Measurements from ENCODE around the gene OPN1SW. TPM values are rescaled to one million over a fixed set of nuclear protein-coding genes. Genes with fewer than 3 reads are reported as not detected.

The OPN1SW gene
- total RNA-seq, 3 donors from 2014 or later (not counting 1 experiment from before 2014, with no cell fraction given) = not detected

DNA sequence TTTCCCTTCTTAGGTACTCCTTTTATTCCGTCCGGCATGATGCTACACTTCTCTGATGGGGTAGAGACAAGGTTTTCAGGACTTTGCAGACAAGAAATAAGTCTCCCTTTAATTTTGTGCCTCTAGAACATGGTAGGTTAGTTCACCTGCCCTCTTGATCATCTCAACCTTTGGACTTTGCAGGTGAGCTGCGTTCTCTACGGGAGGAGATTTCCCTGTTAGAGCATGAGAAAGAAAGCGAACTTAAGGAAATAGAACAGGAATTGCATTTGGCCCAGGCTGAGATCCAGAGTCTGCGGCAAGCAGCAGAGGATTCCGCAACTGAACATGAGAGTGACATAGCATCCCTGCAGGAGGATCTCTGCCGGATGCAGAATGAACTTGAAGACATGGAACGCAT is 25.4 kb upstream of the OPN1SW start:
- no peaks in the 10 kb centered on the region for H3K9me3 ChIP-seq (ENCODE audit: control insufficient read depth, insufficient read depth, low read length)
- H3K27me3 ChIP-seq (ENCODE audit: control insufficient read depth, insufficient read depth, low read length) = no peaks in the 10 kb centered on the region
- WGBS (ENCODE audit: insufficient coverage) = 96% methylated on average over 9 of the region's 9 CpGs
- H3K4me1 ChIP-seq (ENCODE audit: control insufficient read depth, insufficient read depth, low read length) = no peaks in the 10 kb centered on the region
- H3K4me3 Mint-ChIP-seq = no peak overlapping the region
- H3K4me3 ChIP-seq (ENCODE audit: low read length) = no peak overlapping the region
- H3K9me3 Mint-ChIP-seq = no peaks in the 10 kb centered on the region
- H3K27me3 Mint-ChIP-seq (ENCODE audit: low read depth in 2 of 2) = no peaks in the 10 kb centered on the region
- H3K27ac ChIP-seq (ENCODE audit: low read length) = no peak overlapping the region
- TF ChIP-seq, protein P1, sequence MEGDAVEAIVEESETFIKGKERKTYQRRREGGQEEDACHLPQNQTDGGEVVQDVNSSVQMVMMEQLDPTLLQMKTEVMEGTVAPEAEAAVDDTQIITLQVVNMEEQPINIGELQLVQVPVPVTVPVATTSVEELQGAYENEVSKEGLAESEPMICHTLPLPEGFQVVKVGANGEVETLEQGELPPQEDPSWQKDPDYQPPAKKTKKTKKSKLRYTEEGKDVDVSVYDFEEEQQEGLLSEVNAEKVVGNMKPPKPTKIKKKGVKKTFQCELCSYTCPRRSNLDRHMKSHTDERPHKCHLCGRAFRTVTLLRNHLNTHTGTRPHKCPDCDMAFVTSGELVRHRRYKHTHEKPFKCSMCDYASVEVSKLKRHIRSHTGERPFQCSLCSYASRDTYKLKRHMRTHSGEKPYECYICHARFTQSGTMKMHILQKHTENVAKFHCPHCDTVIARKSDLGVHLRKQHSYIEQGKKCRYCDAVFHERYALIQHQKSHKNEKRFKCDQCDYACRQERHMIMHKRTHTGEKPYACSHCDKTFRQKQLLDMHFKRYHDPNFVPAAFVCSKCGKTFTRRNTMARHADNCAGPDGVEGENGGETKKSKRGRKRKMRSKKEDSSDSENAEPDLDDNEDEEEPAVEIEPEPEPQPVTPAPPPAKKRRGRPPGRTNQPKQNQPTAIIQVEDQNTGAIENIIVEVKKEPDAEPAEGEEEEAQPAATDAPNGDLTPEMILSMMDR (IDR thresholded peaks at IDR 0.05) = no peak
- no peak overlapping the region for H3K27ac Mint-ChIP-seq
- peaks cover 4% of the 10 kb centered on the region for H3K36me3 ChIP-seq (ENCODE audit: control insufficient read depth, insufficient read depth, low read length)
- ATAC-seq = no peak
- H3K4me1 Mint-ChIP-seq = no peaks in the 10 kb centered on the region
- no peaks in the 10 kb centered on the region for H3K36me3 Mint-ChIP-seq
- no peak for DNase-seq
- intact Hi-C loops (cut with micrococcal nuclease) = no loop called here

DNA sequence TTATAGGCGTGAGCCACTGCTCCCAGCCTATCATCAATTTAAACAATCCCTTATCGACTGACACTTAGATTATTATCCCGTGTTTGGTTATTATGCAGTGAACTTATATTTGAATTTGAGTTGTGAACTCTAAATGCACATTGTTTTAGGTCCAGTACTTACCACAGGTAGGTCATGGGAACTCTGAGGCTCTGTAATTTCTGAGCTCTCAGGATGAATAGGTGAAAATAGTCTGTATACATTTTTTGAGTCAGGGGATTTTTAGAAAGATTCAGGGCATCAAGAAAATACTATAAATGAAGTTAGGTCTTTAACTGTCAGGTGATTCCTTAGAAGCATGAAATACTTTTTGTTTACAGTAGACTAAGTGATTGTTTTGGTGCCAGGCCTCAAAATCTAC is 25.0 kb upstream of the OPN1SW start:
- TF ChIP-seq, protein P1 (IDR thresholded peaks at IDR 0.05) = no peak
- Histone ChIP-seq H3K4me3 (ENCODE audit: low read length) (no peak overlapping the region), H3K9me3 (ENCODE audit: control insufficient read depth, insufficient read depth, low read length) (no peaks in the 10 kb centered on the region), H3K36me3 (ENCODE audit: control insufficient read depth, insufficient read depth, low read length) (peaks cover 4% of the 10 kb centered on the region), H3K4me1 (ENCODE audit: control insufficient read depth, insufficient read depth, low read length) (no peaks in the 10 kb centered on the region), H3K27ac (ENCODE audit: low read length) (no peak overlapping the region), H3K27me3 (ENCODE audit: control insufficient read depth, insufficient read depth, low read length) (no peaks in the 10 kb centered on the region)
- Mint-ChIP-seq H3K27me3 (ENCODE audit: low read depth in 2 of 2) (no peaks in the 10 kb centered on the region), H3K4me1 (no peaks in the 10 kb centered on the region), H3K27ac (no peak overlapping the region), H3K4me3 (no peak overlapping the region), H3K9me3 (no peaks in the 10 kb centered on the region), H3K36me3 (no peaks in the 10 kb centered on the region)
- intact Hi-C loops (cut with micrococcal nuclease) = no loop called here
- DNase-seq (no peak), ATAC-seq (no peak)
- WGBS (ENCODE audit: insufficient coverage) = 100% methylated on average over 1 of the region's 3 CpGs

- H3K4me1 Mint-ChIP-seq = no peaks in the 10 kb centered on the region
- no peaks in the 10 kb centered on the region for H3K9me3 Mint-ChIP-seq
- H3K9me3 ChIP-seq (ENCODE audit: control insufficient read depth, insufficient read depth, low read length) = no peaks in the 10 kb centered on the region
- H3K36me3 Mint-ChIP-seq = no peaks in the 10 kb centered on the region
- H3K36me3 ChIP-seq (ENCODE audit: control insufficient read depth, insufficient read depth, low read length) = peaks cover 4% of the 10 kb centered on the region
- intact Hi-C loops (cut with micrococcal nuclease) = no loop called here
- H3K4me3 ChIP-seq (ENCODE audit: low read length) = no peak overlapping the region
- H3K4me3 Mint-ChIP-seq = no peak overlapping the region
- ATAC-seq (no peak), DNase-seq (no peak)
- WGBS (ENCODE audit: insufficient coverage) = 62% methylated on average over 2 of the region's 2 CpGs
- no peaks in the 10 kb centered on the region for H3K4me1 ChIP-seq (ENCODE audit: control insufficient read depth, insufficient read depth, low read length)
- H3K27me3 ChIP-seq (ENCODE audit: control insufficient read depth, insufficient read depth, low read length) = no peaks in the 10 kb centered on the region
- TF ChIP-seq, protein P1 (IDR thresholded peaks at IDR 0.05) = no peak
- no peak overlapping the region for H3K27ac ChIP-seq (ENCODE audit: low read length)
- no peak overlapping the region for H3K27ac Mint-ChIP-seq
- no peaks in the 10 kb centered on the region for H3K27me3 Mint-ChIP-seq (ENCODE audit: low read depth in 2 of 2)
Measured at GRCh38 chr7:128799451-128799850, 23.9 kb upstream of the OPN1SW start.

DNA sequence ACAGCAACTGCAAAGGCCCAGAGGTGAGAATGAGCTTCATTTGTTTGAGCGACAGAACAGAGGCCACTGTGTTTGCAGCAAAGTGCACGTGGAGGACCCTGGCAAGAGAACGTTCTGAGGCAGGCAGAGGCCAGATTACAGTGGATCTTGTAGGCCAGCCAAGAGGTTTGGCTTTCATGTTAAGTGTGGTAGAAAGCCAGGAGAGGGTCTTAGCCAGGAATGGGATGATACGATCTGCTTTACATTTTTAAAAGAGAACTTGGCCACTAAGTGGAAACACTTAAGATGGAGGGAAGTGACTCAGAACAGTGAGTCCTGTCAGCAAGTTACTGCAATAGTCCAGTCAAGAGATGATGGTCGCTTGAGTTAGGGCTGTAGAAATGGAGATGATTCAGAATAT is 20.7 kb upstream of the OPN1SW start:
- Mint-ChIP-seq H3K4me1 (peaks cover 0 to 7% of the 10 kb centered on the region in 2 donors), H3K27ac (no peak overlapping the region)

More for the DNA sequence above, 20.7 kb upstream of the OPN1SW start:
- Histone ChIP-seq H3K4me3 (ENCODE audit: low read length) (no peak overlapping the region), H3K27me3 (ENCODE audit: control insufficient read depth, insufficient read depth, low read length) (no peaks in the 10 kb centered on the region), H3K4me1 (ENCODE audit: control insufficient read depth, insufficient read depth, low read length) (peaks cover 11% of the 10 kb centered on the region), H3K27ac (ENCODE audit: low read length) (no peak overlapping the region), H3K36me3 (ENCODE audit: control insufficient read depth, insufficient read depth, low read length) (peaks cover 2% of the 10 kb centered on the region), H3K9me3 (ENCODE audit: control insufficient read depth, insufficient read depth, low read length) (no peaks in the 10 kb centered on the region)
- no peak overlapping the region for H3K4me3 Mint-ChIP-seq
- H3K9me3 Mint-ChIP-seq = no peaks in the 10 kb centered on the region
- ATAC-seq (no peak), DNase-seq (no peak)
- H3K27me3 Mint-ChIP-seq (ENCODE audit: low read depth in 2 of 2) = no peaks in the 10 kb centered on the region
- 97% methylated on average over 4 of the region's 5 CpGs for WGBS (ENCODE audit: insufficient coverage)
- intact Hi-C loops (cut with micrococcal nuclease) = no loop called here
- H3K36me3 Mint-ChIP-seq = no peaks in the 10 kb centered on the region
- TF ChIP-seq, protein P1 (IDR thresholded peaks at IDR 0.05) = no peak

Measured in natural killer cell (primary cell).